Activated T-cell treated with anti-CD3 and anti-CD28 coated beads, Interleukin-2, amount 50 U/mL, for 4 hours (primary cell): Measurements from ENCODE around the gene SLC26A11. TPM values are rescaled to one million over a fixed set of nuclear protein-coding genes. Genes with fewer than 3 reads are reported as not detected.
"Not testable (repeated sequence)": the region's sequence is repeated elsewhere in the genome, so short reads cannot be mapped to it uniquely, and the experiment has no call there.

Experiments used
- ATAC-seq, 2 donors: fragments of 200-7000 bp; cut with Tn5 transposase; one replicate each; pipeline ENCODE4 v1.10.0; 2021
- DNase-seq: peaks from one replicate; pipeline ENCODE4 v3.0.0-alpha.2; 2020
- H3K27me3 Mint-ChIP-seq: one replicate; pipeline ENCODE4 v1.8.0; 2021; ENCODE audit warnings: low read depth, mixed read lengths
- H3K36me3 Mint-ChIP-seq: one replicate; pipeline ENCODE4 v1.8.0; 2022; ENCODE audit warnings: mixed read lengths; ENCODE audit not compliant: insufficient read depth
- H3K4me1 Mint-ChIP-seq: one replicate; pipeline ENCODE4 v1.8.0; 2021; ENCODE audit warnings: low read depth, mixed read lengths
- H3K4me3 Mint-ChIP-seq: one replicate; pipeline ENCODE4 v1.8.0; 2021; ENCODE audit warnings: mild to moderate bottlenecking, moderate library complexity, mixed read lengths
- H3K9me3 Mint-ChIP-seq: one replicate; pipeline ENCODE4 v1.8.0; 2021; ENCODE audit warnings: mixed read lengths
- total RNA-seq, 3 donors: library from RNA; stranded (reverse); gene quantifications; one replicate each; pipeline ENCODE4 v1.2.1, GENCODE V29; 2021

Gene SLC26A11
- total RNA-seq, 3 donors from 2014 or later: 15.8 to 16.5 (median 16.4) TPM

DNA sequence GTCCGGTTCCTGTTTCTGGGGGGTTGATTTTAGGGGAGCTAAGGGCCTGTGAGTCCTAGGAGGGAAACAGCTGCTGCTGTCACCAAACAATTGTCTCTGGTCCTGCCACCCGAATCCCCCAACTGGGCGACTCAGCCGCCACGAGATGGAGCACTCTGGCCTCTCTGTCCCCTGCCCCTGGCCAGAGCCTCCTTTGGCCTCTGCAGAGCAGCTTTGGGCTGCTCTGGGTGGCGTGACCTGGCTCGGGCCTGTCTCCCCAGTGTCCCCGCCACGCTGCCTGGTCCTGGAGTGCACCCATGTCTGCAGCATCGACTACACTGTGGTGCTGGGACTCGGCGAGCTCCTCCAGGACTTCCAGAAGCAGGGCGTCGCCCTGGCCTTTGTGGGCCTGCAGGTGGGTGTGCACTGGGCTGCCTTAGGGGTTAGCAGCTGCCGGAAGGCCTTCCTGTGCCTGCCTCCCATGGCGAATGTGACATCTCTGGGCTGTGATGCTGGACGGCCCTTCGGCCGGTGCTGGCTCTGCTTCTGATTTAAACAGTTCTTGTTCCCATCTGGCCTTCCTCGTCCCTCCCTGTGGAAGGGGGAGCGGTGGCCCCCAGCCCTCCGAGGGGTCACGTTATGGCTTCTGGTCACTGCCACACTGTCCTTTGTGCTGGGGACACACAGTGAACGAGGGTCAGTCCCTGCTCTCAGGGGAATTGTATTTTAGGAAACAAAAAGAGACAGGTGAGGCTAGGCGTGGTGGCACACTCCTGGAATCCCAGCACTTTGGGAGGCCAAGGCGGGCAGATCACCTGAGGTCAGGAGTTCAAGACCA is 28.9 kb downstream of the SLC26A11 start:
- peaks cover 5% of the 10 kb centered on the region for H3K36me3 Mint-ChIP-seq
- no peak for DNase-seq
- no peak for ATAC-seq
- no peak overlapping the region for H3K4me3 Mint-ChIP-seq
- H3K4me1 Mint-ChIP-seq: peaks cover 17% of the 10 kb centered on the region
- H3K9me3 Mint-ChIP-seq: no peaks in the 10 kb centered on the region
- H3K27me3 Mint-ChIP-seq: no peaks in the 10 kb centered on the region

DNA sequence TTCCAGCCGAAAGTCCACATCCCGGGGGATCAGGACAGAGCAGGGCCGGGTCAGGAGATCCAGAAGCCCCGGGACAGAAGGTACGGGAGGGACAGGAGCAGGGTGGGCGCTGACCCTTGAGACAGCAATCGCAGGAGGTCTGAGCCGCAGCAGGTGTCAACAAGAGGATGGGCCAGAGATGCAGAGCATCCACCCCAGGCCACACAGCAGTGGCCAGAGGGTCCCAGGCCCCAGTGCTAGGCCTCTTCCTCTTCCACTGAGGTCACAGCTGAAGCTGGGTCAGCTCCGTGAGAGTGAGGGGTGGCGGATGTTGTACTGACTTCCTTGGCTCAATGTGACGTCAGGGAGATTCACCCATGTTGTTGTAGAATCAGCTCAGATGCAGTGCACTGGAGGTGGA is 31.7 kb downstream of the SLC26A11 start:
- ATAC-seq: no peak
- peaks cover 40% of the 10 kb centered on the region for H3K4me1 Mint-ChIP-seq
- no peaks in the 10 kb centered on the region for H3K9me3 Mint-ChIP-seq
- H3K36me3 Mint-ChIP-seq: peaks cover 2% of the 10 kb centered on the region
- H3K4me3 Mint-ChIP-seq: no peak overlapping the region
- no peaks in the 10 kb centered on the region for H3K27me3 Mint-ChIP-seq
- no peak for DNase-seq

DNA sequence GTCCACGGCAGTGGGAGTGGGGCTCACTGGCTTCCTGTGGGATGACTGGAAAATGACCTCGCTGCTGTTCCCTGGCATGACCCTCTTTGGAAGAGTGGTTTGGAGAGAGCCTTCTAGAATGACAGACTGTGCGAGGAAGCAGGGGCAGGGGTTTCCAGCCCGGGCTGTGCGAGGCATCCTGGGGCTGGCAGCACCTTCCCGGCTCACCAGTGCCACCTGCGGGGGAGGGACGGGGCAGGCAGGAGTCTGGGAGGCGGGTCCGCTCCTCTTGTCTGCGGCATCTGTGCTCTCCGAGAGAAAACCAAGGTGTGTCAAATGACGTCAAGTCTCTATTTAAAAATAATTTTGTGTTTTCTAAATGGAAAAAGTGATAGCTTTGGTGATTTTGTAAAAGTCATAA is 32.6 kb downstream of the SLC26A11 start:
- peak; percentile 92 for DNase-seq
- peaks cover 2% of the 10 kb centered on the region for H3K36me3 Mint-ChIP-seq
- no peaks in the 10 kb centered on the region for H3K27me3 Mint-ChIP-seq
- H3K9me3 Mint-ChIP-seq: no peaks in the 10 kb centered on the region
- H3K4me1 Mint-ChIP-seq: peaks cover 47% of the 10 kb centered on the region
- ATAC-seq: peak; percentile 81 to 85
- no peak overlapping the region for H3K4me3 Mint-ChIP-seq

DNA sequence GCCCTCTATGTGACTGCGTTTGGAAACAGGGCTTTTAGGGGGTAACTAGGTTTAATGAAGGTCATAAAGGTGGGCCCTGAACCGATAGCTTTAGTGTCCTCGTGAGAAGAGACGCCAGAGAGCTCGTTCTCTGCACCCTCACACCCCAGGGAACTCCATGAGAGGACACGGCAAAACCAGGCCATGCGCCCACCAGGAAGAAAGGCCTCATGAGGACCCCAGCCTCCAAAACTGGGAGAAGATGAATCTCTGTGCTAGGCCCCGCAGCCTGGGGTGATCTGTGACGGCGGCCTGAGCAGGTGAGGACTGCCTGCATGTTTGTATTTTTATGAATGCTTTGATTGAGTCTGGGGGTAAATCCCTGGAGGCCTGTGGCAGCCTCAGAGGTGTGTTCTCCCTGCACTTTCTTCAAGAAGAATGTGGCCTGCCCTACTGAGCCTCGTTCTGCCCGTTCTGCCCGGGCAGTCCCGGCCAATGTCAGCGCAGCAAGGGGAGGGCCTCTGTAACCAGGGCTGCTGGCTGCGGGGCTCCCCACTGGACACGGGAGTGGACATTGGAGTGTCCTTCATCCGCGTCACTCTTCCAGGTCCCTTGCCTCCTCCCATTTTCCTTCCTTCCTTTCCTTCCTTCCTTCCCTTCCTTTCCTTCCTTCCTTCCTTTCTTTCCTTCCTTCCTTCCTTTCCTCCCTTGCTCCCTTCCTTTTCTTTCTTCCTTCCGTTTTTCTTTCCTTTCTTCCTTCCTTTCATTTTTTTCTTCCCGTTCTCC is 33.6 kb downstream of the SLC26A11 start:
- peaks cover 2% of the 10 kb centered on the region for H3K36me3 Mint-ChIP-seq
- ATAC-seq (no peak), DNase-seq (no peak)
- H3K27me3 Mint-ChIP-seq: no peaks in the 10 kb centered on the region
- no peak overlapping the region for H3K4me3 Mint-ChIP-seq
- no peaks in the 10 kb centered on the region for H3K9me3 Mint-ChIP-seq
- H3K4me1 Mint-ChIP-seq: peaks cover 56% of the 10 kb centered on the region

DNA sequence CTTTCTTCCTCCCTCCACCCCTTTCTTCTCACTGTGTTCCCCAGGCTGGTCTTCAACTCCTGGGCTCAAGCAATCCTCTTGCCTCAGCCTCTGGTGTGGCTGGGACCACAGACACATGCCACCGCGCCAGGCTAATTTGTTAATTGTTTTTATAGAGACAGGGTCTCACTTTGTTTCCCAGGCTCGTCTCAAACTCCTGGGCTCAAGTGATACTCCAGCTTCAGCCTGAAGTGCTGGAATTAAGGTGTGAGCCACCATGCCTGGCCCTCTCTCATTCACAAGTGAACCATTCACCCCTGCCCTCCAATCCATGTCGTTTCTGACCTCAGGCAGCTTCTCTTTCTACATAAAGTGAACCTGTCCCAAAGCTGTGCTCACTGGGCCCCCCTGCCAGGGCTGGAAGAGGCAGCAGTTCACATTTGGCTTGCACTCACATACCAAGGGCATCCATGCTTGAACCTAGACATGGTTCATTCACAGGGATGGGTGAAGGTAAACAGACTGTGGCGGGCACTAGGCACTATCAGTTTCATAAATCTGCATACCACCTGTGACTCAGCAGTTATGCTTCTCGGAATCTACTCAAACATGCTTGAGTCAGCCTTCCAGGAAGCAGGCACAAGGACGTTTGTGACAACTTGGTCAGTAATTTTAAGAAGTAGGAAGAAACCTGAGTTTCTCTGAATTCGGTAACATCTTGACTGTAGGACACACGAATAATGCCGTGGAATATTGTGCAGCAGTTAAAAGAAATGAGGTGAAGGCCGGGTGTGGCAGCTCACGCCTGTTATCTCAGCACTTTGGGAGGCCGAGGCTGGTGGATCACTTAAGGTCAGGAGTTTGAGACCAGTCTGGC is 34.4 kb downstream of the SLC26A11 start:
- peaks cover 64% of the 10 kb centered on the region for H3K4me1 Mint-ChIP-seq
- DNase-seq (peak; percentile 59), ATAC-seq (peak; percentile 67 to 71)
- no peaks in the 10 kb centered on the region for H3K27me3 Mint-ChIP-seq
- peak overlapping the region; percentile 60 for H3K4me3 Mint-ChIP-seq
- no peaks in the 10 kb centered on the region for H3K9me3 Mint-ChIP-seq
- H3K36me3 Mint-ChIP-seq: peaks cover 2% of the 10 kb centered on the region

DNA sequence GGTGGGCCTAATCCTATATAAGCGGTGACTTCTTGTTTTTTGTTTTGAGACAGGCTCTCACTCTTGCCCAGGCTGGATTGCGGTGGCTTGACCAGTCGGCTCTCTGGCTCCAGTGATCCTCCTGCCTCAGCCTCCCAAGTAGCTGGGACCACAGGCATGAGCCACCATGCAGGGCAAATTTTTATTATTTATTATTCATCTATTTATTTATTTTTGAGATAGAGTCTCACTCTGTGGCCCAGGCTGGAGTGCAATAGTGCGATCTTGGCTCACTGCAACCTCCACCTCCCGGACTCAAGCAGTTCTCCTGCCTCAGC is 35.8 kb downstream of the SLC26A11 start:
- H3K4me1 Mint-ChIP-seq: peaks cover 67% of the 10 kb centered on the region
- no peak overlapping the region for H3K4me3 Mint-ChIP-seq
- peaks cover 2% of the 10 kb centered on the region for H3K36me3 Mint-ChIP-seq
- DNase-seq (no peak), ATAC-seq (no peak)
- H3K9me3 Mint-ChIP-seq: no peaks in the 10 kb centered on the region
- no peaks in the 10 kb centered on the region for H3K27me3 Mint-ChIP-seq

DNA sequence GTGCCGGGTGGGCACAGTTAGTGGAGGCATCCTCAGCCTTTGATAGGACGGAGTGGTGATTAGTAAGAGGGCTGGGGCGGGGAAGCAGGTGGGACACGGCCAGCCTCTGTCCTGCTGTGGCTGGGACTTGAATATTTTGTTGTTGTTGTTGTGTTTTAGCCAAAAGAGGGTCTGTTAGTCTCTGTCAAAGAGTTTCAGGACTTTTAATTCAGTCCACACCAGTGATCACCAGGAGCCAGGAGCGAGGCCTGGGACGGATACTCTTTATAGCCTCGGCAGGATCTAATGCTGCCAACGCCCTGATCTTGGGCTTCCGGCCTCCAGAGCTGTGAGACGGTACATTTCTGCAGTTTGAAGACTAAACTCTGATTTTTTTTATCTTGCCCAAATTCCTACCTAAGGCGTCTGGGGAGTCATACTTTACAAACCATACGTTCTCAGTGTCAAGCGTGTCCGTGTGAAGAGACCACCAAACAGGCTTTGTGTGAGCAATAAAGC is 37.5 kb downstream of the SLC26A11 start:
- DNase-seq: no peak
- no peak for ATAC-seq
- H3K4me3 Mint-ChIP-seq: peak overlapping the region; percentile 86
- no peaks in the 10 kb centered on the region for H3K9me3 Mint-ChIP-seq
- peaks cover 77% of the 10 kb centered on the region for H3K4me1 Mint-ChIP-seq
- no peaks in the 10 kb centered on the region for H3K36me3 Mint-ChIP-seq
- H3K27me3 Mint-ChIP-seq: no peaks in the 10 kb centered on the region

DNA sequence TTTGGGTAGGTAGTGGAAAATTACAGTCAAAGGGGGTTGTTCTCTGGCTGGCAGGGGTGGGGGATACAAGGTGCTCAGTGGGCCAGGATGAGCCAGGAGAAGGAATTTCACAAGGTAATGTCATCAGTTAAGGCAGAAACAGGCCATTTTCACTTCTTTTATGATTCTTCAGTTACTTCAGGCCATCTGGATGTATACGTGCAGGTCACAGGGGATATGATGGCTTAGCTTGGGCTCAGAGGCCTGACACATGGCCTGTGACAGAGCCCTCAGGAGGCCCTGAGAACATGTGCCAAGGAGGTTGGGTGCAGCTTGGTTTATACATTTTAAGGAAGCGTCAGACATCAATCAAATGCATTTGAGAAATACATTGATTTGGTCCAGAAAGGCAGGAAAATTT is 38.1 kb downstream of the SLC26A11 start:
- ATAC-seq: not testable (repeated sequence)

DNA sequence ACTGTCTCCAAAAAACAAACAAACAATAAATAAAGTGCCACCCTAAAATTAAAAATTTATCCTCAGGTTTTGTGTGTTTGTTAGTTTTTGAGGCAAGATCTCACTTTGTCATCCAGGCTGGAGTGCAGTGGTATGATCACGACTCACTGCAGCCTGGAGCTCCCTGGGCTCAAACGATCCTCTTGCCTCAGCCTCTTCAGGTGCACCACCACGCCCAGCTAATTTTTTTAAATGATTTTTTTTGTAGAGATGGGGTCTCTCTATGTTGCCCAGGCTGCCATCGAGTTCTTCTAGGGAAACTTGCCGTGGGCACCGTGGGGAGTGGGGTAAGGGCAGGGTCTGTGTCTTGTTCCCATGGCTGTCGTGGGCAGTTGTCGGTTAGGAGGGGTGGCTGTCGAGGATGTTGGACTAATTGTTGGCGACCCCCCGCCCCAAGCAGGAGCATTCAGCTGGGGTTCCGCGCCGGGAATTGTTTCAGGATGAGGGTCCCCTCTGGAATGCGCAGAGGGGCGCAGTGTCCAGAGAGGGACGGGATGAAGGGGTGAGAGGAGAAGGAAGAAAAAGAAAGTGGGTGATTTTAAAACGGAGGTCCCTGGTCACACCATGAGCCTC is 39.3 kb downstream of the SLC26A11 start:
- no peak for DNase-seq

More for the DNA sequence above, 38.1 kb downstream of the SLC26A11 start:
- peak overlapping the region; percentile 86 for H3K4me3 Mint-ChIP-seq
- not testable (repeated sequence) for H3K27me3 Mint-ChIP-seq, DNase-seq, H3K36me3 Mint-ChIP-seq, H3K9me3 Mint-ChIP-seq
- H3K4me1 Mint-ChIP-seq: peaks cover 77% of the 10 kb centered on the region

DNA sequence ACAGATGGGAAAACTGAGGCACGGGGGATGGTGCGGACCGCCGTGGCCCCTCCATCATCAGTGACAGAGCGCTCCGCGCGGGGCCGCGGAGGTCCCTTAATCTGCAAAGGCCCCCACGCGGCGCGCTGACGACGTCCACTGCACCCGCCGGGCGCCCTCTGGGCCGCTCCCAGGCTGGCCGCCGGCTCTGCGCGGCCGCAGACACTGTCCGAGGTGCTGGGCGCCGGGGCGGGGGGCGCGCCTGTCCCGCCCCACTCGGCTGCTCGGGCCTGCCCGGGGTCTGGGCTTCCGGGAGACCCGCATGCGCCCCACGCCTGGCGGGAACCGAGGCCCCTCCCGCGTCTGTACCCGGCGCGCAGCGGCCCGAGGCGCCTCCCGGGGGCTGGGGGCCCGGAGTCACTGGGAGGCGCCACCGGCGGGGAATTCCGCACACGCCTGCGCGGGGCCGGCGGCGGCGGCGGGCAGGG is 39.9 kb downstream of the SLC26A11 start:
- DNase-seq (peak; percentile 79), ATAC-seq (peak; percentile 44 to 52)
- Mint-ChIP-seq H3K36me3 (peaks cover 7% of the 10 kb centered on the region), H3K27me3 (no peaks in the 10 kb centered on the region), H3K4me1 (peaks cover 66% of the 10 kb centered on the region), H3K9me3 (no peaks in the 10 kb centered on the region), H3K4me3 (peak overlapping the region; percentile 86)

More for the DNA sequence above, 39.3 kb downstream of the SLC26A11 start:
- H3K27me3 Mint-ChIP-seq: no peaks in the 10 kb centered on the region
- no peaks in the 10 kb centered on the region for H3K9me3 Mint-ChIP-seq
- H3K4me1 Mint-ChIP-seq: peaks cover 68% of the 10 kb centered on the region
- H3K36me3 Mint-ChIP-seq: peaks cover 4% of the 10 kb centered on the region
- no peak for ATAC-seq
- peak overlapping the region; percentile 86 for H3K4me3 Mint-ChIP-seq

DNA sequence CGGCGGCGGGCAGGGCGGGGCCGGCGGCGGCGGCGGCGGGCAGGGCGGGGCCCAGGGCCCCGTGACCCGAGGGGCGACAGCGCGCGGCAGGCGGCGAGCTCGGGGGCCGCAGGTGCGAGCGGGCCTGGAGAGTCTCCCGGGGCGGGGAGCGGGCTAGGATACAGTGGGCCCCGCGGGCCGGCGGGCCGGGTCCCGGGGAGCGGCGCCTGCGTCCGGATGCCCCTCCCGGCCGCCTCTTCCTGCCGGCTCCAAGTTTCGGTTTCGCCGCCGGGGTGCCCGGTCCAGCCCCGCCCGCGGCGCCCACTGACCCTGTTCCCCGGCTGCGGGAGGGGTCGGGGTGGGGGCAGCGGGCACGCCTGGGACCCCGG is 40.5 kb downstream of the SLC26A11 start, which contains the start of gene RNF213:
RNF213 (plus strand) TSS at position 62 of the 368 bp plus-strand sequence. CDS start 2,830 bp downstream, outside the sequence.
- H3K4me3 Mint-ChIP-seq: peak within 1 kb of the TSS; percentile 93
- no peaks in the 10 kb centered on the region for H3K9me3 Mint-ChIP-seq
- peaks cover 64% of the 10 kb centered on the region for H3K4me1 Mint-ChIP-seq
- peak; percentile 37 for DNase-seq
- H3K36me3 Mint-ChIP-seq: peaks cover 11% of the 10 kb centered on the region
- ATAC-seq: peak; percentile 12 to 18
- H3K27me3 Mint-ChIP-seq: no peaks in the 10 kb centered on the region

DNA sequence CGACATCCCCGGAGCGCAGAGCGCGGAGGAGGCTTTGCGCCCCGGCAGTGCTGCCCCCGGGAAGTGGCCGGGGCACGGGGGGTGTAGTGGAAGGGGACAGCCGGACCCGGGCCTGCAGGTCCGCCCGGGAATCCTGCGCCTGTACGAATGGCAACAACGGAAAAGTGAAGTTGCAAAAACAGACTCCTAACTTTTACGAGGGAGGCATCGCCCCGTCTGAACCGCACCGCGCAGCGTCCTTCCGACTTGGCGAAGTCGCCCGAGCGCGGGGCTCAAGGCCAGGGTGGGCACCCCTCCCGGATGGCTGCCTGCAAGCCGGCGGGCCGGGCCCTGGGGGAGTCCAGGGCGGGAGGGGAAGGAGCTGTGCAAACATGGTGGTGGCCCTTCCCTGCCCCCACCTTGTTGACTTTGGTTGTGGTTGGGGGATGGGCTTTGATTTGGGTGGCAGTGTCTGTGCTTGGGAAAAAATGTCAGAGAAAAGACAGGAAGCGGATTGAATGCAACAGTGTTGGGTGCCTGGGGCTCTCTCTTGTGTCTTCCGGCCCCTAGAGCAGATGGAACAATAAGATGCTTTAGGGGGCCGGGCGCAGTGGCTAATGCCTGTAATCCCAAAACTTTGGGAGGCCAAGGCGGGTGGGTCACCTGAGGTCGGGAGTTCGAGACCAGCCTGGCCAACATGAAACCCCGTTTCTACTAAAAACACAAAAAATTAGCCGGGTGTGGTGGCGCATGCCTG is 41.1 kb downstream of the SLC26A11 start:
- DNase-seq: peak; percentile 55
- peak overlapping the region; percentile 93 for H3K4me3 Mint-ChIP-seq
- H3K27me3 Mint-ChIP-seq: no peaks in the 10 kb centered on the region
- peaks cover 14% of the 10 kb centered on the region for H3K36me3 Mint-ChIP-seq
- peaks cover 62% of the 10 kb centered on the region for H3K4me1 Mint-ChIP-seq
- ATAC-seq: peak; percentile 1
- H3K9me3 Mint-ChIP-seq: no peaks in the 10 kb centered on the region

DNA sequence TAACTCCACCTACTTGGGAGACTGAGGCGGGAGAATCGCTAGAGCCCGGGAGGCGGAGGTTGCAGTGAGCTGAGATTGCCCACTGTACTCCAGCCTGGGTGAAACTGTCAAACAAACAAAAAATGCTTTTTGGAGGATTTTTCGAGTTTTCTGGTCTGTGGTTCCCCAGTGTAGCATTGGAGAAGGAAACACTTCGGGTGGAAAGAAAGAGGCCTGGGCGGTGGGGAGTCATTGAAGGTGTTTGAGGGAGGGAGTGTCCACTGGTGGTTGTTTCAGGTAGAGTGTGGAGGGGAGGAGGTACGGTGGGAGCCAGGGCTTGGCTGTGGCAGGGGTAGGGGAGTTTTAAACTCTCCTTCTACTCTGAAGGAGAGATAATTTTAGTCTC is 41.7 kb downstream of the SLC26A11 start:
- DNase-seq (no peak), ATAC-seq (no peak)
- H3K4me1 Mint-ChIP-seq: peaks cover 61% of the 10 kb centered on the region
- peaks cover 14% of the 10 kb centered on the region for H3K36me3 Mint-ChIP-seq
- no peaks in the 10 kb centered on the region for H3K9me3 Mint-ChIP-seq
- peak overlapping the region; percentile 93 for H3K4me3 Mint-ChIP-seq
- no peaks in the 10 kb centered on the region for H3K27me3 Mint-ChIP-seq
